ENCODE results near the gene SLC8A1. TPM values are rescaled to one million over a fixed set of nuclear protein-coding genes. Genes with fewer than 3 reads are reported as not detected.

Gene SLC8A1
- polyA plus RNA-seq, 1 donor: 7.2 TPM

DNA sequence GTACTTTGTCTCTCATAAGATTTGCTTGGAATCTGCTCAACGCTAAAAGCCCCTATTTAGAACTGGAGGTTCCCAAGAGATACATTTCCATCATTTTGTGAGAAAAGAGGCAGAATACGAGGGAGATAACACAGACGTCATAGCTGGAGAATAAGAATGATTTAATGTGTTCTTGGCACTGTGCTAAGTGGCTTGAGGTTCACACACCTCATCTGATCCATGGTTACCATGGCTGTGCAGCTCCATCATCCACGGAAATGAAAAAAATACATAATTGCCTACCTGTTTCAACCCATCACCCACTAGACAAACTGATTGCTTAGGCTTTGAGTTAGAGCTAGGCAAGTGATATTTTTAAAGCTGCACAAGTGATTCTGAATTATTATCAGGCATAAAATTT, 227.6 kb downstream of the SLC8A1 start:
- DNase-seq: no peak

DNA sequence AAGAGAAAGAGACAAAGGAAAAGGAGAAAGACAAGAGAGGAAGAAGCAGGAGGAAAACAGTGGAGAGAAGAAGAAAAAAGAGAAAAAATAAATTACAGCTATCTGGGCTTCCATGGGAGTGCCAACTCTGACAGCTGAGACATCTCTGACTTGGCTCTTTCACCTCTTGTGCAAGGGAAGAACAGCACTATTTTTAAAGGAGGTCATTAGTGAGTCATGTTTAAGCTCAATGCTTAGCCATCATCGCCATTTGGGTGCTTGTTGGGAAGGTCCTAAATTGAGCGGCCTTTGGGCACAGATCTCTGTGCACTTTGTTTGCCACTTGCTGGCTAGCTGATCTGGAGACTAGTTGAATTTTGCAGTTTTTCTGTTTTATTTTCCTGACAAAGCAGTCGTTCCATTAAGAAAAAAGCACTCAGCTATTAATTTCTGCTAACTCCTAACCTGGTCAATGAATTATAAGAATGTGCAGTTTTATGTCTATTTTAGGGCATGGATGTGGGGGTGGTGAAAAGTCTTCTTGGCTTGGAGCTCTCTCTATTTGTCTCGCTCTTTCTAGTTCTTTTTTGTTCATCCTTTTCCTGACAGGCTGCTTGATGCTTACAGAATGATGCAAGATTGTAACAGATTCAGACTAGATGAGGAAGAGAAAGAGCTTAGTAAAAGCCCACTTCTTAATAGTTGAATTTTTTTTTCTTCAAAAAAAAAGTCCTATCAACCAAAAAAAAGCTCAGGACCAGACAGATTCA, 231.5 kb downstream of the SLC8A1 start:
- DNase-seq: no peak

DNA sequence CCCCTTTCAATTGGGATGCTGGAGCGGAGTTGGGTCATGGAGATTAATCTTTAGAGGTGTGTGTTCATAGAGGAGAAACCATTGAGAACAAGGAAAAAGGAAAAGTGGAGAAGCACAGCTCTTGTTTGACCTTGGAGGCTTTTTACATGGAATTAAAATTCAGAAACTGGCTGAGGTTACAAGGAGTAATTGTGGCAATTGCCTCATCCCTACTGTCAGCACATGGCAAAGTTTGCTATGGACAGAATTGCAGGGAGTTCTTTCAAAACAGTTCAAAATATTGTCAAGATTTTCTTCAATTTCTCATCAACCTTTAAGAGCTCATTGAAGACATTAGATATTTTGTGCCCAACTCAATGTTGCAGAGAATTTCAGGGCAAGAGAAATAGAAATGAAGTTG, 232.7 kb downstream of the SLC8A1 start:
- no peak for DNase-seq

DNA sequence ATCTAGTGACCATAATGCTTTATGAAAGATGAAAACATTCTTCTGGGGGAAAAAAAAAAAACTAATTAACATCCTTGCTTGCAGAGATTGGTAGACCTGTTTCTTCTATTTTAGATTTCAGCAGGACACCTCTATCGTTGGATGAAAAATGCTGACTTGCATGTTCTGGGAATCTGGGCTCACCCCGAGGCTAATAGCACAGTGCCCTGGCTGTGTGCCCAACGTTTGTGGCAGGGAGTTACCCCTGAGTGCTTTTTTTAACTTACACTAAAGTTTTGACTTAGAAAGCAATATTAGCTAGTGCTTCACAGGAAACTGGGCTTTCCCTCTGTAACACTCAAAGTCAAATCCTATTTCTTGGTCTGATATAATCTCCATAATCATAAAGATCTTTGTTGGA, 233.2 kb downstream of the SLC8A1 start:
- no peak for DNase-seq

DNA sequence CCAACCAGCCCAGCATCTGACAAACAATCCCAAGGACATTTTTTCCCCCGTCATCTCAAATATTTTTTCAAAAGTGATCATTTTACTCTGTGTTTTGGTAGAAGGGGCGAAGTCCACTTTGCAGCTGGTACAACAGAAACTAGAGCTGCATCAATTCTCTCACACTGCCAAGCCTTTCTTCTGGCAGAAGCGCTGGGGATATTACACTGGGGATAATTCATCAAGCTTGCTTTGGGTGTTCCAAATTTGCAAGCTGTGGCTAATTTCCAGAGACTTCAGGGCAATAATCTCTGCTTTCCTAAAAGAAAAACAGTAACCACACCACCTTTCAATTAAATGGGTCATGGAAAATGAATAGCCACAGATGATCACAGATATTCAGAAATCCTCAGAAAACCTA, 238.3 kb downstream of the SLC8A1 start:
- no peak for DNase-seq

DNA sequence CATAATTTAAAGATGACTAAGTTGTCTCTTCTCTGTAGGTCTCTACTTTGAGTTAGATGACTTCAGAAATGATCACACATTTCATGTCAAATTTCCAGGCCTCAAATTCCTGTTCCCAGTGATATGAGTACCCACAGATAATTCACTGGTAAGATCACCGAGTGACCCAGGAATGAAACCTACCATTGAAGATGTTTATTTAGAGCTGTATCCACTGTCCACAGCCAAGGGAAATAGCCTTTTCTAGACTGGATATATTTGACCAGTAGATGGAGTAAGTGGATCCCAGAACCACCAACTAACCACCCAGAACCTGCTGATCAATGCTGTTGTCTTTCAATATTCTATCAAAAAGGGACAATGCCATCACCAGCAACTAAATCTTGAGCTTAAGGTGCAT, 238.8 kb downstream of the SLC8A1 start:
- DNase-seq: no peak

DNA sequence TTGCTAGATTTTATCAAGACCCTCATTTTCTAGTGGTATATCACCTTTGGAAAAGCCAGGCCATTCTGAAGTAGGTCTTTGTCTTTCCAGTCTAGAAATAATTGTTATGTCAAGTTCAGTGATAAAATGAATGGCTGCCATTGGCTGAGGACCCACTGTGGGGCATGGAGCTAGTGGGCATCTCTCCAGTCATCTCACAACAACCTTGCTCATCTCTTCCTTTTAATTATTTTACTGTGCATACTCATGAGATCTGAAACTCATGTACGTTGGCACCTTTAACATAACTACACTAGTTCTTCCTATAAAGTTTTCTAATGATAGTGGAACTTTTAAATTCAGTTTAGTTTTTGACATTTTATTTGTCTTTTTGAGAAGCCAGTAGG, 240.9 kb downstream of the SLC8A1 start:
- no peak for DNase-seq

DNA sequence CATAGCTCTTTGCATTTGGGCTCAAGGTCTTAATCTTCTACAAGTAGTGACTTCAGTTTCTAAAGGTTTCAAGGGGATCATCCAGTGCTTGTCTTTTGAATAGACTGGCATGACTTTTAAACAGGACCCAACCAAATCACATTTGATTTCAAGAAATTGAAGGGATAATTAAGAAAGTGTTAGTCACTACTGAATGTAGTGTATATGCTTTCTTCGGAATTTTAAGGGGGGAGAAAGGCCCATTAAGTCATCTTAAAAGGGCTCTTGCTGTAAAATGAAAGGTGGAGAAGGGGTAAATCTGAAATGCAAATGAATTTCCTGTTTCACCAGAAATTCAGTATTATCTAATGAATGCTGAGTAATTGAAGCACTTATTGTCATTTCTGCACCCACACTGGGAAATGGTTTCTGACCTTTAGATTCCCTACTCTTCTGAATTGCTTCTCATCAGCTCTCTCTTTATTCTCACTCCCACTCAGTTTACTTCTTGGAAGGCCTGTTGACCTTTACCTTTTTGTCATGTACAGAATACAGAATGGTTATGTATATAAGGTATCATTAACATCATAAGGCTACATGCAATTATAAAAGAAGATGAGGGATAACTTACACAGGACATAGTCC, 241.4 kb downstream of the SLC8A1 start:
- DNase-seq: no peak

DNA sequence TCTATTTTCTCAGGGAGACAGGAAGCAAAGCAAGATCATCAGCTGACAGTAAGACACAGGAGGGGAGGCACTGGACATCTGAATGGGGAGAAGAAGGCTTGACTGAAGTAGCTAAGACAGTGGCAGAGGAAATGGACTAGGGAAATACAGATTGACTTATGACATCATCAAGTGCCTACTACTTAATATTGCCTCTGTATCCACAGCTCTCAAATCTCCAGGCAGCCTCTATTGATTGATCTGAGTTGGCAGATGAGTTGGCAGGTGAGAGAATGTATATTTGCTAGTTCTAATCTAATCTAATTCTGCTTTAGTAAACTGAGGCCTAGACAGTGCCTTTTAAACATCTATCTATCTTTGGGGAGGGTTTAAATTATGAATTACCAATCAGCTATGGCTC, 242.1 kb downstream of the SLC8A1 start:
- DNase-seq: no peak

DNA sequence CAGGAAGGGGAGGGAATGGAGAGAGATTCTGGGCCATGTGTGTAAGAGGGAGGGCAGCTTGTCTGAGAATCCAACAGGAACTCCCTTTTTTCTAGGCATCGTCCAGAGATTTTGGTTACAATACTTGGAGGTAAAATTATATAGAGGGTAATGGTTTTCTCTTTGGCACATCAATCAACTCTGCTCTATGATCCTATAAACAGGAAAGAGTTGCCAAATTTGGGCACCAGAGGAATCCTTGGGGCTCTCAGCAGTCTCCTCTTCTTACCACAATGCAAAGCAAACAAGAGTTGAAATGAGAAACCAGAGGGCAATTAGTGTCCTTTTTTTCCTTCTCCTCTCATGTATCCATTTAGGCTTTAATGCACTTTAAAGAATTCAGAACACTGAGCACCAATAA, 243.4 kb downstream of the SLC8A1 start:
- DNase-seq: no peak

DNA sequence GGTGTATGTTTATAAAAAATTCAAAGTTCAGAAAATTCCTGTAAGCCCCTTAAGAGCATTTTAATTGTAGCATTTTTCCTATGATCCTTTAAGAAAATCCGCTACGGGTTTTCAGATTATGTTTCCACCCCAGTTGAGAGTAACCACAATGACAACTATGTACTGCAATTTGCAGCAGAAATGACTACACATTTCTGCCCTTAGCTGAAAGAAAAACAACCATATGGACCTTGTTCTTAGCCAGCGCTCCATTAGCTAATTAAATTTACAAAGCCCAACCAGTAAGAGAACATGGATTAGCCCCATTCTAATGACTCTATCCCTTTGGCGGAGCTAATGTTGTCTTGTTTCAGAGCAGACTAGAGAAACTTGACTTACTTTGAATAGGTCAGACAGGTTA, 247.6 kb downstream of the SLC8A1 start:
- DNase-seq: no peak

DNA sequence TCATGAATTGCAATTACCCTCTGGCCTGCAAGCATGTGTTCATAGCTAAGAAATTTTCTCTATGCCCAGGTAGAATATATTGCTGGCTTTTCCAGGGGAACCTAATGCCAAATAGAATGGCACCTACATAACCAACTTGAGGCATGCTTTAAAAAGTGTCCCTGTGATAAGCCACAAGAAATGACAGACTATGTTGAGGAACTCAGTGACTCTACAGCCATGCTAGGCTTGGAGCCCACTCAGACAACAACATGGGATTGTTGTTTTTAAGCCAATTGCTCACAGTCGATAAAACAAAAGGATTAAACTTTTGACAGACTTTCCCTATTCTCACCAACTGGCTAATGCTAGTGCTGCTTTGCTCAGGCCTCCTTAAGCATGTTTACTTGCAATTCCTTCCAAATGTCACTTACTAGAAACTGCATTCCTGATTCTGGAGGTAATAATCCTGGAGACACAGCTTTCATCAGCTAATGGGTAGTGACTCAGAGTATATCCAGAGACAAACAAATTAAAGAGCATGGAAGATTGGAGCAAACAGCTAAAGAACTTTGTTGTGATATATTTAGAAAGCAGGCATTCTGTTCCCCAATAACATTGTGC, 249.0 kb downstream of the SLC8A1 start:
- no peak for DNase-seq

DNA sequence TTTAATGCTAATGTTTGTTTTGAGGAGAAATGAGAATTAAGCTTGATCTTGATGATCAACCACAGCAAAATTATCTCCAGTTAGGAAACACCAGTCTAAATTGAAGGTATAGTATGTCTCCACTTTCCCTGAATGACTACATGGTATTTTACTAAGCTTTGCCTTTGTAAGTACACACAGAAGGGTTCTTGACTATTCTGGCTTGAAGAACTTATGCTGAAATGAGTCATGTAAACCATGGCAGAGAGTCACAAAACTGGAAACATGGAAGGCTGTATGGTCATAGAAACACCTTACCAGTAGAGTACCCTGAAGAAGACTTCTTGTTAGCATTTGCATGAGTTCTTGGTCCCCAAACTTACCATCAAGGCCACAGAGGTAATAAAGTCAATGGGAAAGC, 250.5 kb downstream of the SLC8A1 start:
- DNase-seq: no peak

DNA sequence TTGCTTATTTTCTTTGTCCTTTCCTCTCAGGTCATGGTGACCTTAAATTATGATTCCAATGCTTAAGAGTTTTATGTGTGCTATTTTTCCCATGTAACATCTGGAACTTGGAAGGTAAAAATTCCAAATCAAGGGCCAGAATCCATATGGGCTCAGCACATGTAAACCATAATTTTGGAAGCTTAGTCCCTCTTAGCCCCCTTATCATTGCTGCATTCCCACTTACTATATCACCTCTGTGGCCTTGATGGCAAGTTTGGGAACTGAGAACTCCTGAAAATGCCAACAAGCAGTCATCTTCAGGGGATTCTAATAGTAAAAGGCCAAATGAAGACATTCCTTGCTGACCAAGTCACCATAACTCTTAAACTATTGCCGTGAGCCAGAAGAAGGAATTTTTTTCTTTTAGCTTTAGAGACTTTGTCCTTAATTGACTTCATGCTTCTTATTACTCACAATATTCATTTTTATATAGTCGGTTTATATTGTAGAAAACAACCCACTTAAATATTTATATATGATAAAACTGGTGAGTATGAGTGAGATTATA, 251.4 kb downstream of the SLC8A1 start:
- no peak for DNase-seq

DNA sequence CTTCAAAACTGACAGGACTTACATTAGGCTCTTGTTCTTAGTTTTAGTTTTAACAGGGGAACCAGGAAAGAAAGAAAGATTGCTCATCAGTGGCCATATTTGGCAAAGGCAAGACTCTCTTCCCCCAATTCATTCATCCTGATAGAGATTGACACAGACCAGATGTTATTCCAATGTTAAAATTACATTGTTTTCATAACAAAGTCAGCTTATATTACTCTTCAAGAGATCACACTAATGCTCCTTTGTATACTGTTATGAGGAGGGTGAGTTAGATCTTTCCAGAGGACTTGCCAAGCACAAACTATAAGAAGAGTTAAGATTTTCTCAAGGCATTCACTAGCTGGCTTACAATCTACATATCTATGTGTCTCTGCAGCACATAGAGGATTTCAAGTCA, 252.1 kb downstream of the SLC8A1 start:
- DNase-seq: peak; percentile 30

DNA sequence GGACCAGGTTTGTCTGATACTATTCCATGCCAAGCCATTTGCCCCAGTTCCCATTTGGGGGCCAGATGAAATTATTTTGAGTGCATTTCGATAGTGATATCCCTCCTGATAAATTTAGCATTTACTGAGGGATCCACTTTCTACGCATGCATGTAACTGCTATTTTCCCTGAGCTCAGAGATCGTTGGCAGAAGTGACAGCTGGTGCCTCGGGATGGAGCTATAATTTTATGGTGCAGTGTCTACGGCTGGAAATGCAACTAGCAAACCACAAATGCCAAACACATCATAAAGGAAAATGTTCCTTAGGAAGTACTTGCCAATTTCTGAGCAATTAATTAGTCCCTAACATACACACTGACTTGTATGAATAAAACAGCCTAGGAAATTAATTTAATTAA, 254.8 kb downstream of the SLC8A1 start:
- no peak for DNase-seq

DNA sequence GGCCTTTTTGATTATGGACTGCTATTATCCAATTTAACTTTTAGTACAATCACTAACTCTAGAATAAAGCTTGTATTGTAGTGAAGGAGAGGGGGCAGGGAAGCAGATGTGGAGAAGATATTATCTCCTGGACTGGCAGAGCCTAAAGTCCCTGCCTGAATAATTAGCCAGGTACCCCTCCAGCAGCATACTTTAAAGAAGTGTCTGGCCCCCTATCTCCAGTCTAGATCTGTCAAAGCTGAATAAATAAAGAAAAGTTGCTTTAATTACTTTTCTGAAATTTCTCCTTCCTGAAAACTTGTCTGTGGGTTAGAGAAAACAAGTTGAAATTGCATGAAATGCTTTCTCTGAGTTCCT, 258.2 kb downstream of the SLC8A1 start:
- DNase-seq: no peak

DNA sequence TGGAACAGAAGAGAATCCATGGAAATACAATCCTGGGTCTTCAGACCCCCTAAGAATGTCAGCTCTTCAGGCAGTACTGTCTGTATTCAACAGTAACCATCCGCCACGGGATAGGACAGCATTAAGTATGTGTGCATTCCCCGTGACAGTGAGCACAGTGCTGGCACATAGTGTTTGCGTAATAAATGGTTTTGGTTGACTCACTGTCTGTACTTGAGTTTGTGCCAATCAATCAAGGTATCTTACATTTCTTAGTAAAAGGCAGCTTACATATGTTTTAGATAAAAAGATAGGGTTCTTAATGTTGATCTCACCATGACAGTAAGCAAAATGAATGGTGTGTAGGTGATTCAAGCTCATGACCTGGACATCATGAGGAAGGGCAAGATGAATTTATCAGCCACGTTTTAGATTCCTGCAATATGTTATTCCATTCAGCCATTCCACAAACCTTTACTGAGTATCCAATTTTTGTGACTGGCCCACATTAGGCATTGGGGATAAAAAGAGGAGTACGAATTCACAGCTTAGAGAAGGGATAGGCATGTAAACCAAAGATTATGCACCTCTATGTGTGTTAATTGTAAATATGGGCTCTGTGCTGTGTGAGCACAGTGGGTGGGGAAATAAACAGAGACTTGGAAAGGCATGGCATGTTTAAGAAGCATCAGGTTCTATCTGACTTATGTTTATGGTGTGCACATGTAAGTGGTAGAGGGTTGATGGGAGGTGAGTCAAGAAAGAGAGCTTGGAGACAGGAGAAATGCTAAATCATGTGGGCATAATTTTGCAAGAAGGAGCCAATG, 258.8 kb downstream of the SLC8A1 start:
- DNase-seq: no peak

DNA sequence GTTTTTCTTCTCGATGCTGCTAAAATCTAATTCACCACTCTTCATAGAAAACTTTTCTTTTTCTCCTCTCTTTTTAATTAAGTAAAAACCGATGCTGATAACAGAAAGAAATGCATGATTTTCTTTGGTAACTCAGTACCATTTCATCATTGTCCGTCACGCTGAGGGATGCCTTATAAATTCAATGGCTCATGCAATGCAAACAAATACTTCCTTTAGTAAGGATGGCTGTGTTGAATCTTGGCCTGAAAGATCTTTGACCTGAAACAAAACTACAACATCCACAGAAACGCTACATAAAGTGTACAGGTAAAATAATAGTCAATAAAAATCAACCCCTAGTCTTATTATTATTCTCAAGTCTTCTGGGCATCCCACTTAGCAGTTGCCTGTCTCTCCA, 261.4 kb downstream of the SLC8A1 start:
- no peak for DNase-seq

DNA sequence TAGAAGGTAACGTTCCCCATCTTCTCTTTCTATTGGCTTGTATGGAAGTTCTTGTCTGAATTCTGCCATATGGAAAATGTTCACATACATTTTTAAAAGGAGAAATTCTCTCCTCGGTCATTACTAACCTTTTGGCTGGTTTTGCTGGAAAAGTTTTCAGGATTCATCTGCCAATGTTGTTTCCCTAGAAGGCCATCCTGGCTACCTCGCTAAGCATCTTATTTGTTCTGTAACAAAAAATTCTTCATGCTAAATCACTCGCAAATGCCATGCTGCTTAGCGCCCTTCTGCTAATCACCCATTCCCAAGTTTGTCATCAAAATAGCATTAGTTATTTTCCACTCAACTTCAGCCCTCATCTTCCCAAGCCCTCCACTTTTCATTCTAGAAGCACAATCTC, 262.0 kb downstream of the SLC8A1 start:
- peak; percentile 71 for DNase-seq

DNA sequence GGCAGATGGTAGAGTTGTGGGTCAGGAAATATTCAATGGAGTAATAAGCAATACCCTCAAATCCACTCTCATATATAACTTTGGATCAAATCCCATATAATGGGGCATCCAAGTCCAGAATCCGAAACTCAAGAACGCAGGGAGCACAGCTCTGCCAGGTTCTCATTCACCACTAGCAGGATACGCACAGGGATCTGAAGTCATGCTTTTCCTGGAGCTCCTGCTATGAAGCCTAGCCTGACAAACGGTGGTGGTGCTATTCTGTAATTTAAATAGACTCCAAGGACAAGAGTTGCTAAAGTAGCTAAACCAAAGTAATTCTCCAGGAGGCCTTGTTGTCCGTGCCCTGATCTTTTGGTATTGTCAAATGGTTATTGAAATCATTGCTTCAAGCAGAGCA, 264.8 kb downstream of the SLC8A1 start:
- no peak for DNase-seq

DNA sequence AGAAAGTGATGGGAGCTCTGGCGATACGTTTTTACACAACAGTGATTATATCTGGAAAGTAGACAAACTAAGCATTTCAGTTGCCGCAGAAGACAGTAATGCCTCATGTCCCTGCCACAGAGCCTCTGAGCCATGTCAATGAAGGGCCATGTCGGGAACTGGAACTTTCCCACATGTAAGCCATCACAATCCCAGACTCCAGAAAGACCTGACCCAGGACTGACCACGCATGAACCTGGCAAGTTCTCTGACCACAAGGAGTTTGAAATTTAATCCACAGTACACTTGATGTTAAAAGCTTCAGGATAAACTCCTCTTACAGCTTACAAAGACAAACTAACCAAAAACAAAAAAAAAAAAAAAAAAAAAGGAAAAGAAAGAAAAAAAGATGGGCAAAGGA, 267.3 kb downstream of the SLC8A1 start:
- DNase-seq: no peak

DNA sequence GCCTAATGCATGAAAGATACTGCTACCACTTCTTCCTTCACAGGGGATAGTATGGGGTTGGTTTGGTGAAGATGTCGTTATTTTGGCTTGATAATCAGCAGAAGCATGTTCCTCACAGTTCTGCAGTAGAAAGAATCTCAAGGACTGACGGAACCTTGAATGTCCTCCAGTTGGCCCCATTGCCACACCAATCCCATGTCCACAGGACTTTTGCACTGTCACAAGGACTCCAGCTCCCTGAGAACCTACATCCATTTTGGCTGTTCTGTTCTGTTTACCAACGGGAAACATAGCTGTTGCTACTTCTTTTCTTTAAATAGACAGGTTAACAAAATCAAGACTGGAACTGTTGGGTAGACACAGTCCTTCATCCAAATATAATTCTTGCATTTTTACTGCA, 270.0 kb downstream of the SLC8A1 start:
- no peak for DNase-seq
